Hepatic stellate cell (primary cell): ENCODE results near the gene CYP46A1.

ENCODE experiments used
- DNase-seq: peaks from one replicate; pipeline ENCODE4 v3.0.0; 2011; ENCODE audit warnings: low spot score

CYP46A1 gene

GRCh38 chr14:99689266-99690236 lies 5.5 kb downstream of the CYP46A1 start:
- no peak for DNase-seq

- DNase-seq: no peak
Measured at GRCh38 chr14:99690636-99691035, 6.5 kb downstream of the CYP46A1 start.

GRCh38 chr14:99691111-99691885 lies 7.2 kb downstream of the CYP46A1 start:
- DNase-seq: no peak

- no peak for DNase-seq
Measured at GRCh38 chr14:99693918-99694317, 9.8 kb downstream of the CYP46A1 start.

GRCh38 chr14:99696929-99697328 lies 12.8 kb downstream of the CYP46A1 start:
- DNase-seq: no peak

GRCh38 chr14:99698236-99698635 lies 14.1 kb downstream of the CYP46A1 start:
- DNase-seq: no peak

- DNase-seq: no peak
Measured at GRCh38 chr14:99698642-99699041, 14.5 kb downstream of the CYP46A1 start.

- no peak for DNase-seq
Measured at GRCh38 chr14:99699085-99699760, 15.1 kb downstream of the CYP46A1 start.

GRCh38 chr14:99699861-99700260 lies 15.8 kb downstream of the CYP46A1 start:
- no peak for DNase-seq

GRCh38 chr14:99700379-99700778 lies 16.3 kb downstream of the CYP46A1 start:
- DNase-seq: no peak

- no peak for DNase-seq
Measured at GRCh38 chr14:99701260-99701659, 17.2 kb downstream of the CYP46A1 start.

- no peak for DNase-seq
Measured at GRCh38 chr14:99702115-99702514, 18.0 kb downstream of the CYP46A1 start.

- DNase-seq: no peak
Measured at GRCh38 chr14:99703381-99703780, 19.3 kb downstream of the CYP46A1 start.

GRCh38 chr14:99704037-99704436 lies 19.9 kb downstream of the CYP46A1 start:
- DNase-seq: no peak

- no peak for DNase-seq
Measured at GRCh38 chr14:99706107-99706900, 22.2 kb downstream of the CYP46A1 start.

- DNase-seq: no peak
Measured at GRCh38 chr14:99707420-99707819, 23.3 kb downstream of the CYP46A1 start.

GRCh38 chr14:99707921-99708320 lies 23.8 kb downstream of the CYP46A1 start:
- DNase-seq: no peak

- no peak for DNase-seq
Measured at GRCh38 chr14:99708449-99708848, 24.4 kb downstream of the CYP46A1 start.

- DNase-seq: no peak
Measured at GRCh38 chr14:99713972-99714371, 29.9 kb downstream of the CYP46A1 start.

- DNase-seq: no peak
Measured at GRCh38 chr14:99715266-99716000, 31.3 kb downstream of the CYP46A1 start.
